ENCODE measurements around the gene UVSSA. TPM values are rescaled to one million over a fixed set of nuclear protein-coding genes. Genes with fewer than 3 reads are reported as not detected.

Gene UVSSA
- total RNA-seq, 1 experiment from 2014 or later: 40.4 TPM

- TF ChIP-seq ZNF281 (CRISPR knock-in tag; IDR thresholded peaks at IDR 0.05) (peak; percentile 100), ZNF121 (CRISPR knock-in tag; IDR thresholded peaks at IDR 0.05) (peak; percentile 100), FOXJ3 (CRISPR knock-in tag; IDR thresholded peaks at IDR 0.05; ENCODE audit: borderline replicate concordance) (peak; percentile 100), NR3C1 (CRISPR knock-in tag; conservative IDR thresholded peaks at IDR 0.05; ENCODE audit: low read depth) (peak; percentile 100), NR2C2 (CRISPR knock-in tag; IDR thresholded peaks at IDR 0.05) (peak; percentile 99), IRF2 (CRISPR knock-in tag; IDR thresholded peaks at IDR 0.05; ENCODE audit: borderline replicate concordance, low read depth) (peak; percentile 100), USF2 (CRISPR knock-in tag; IDR thresholded peaks at IDR 0.05) (peak; percentile 87), FOXP1 (CRISPR knock-in tag; IDR thresholded peaks at IDR 0.05; ENCODE audit: borderline replicate concordance) (peak; percentile 100), TP53 (CRISPR knock-in tag; IDR thresholded peaks at IDR 0.05) (peak; percentile 100), NR1H2 (CRISPR knock-in tag; IDR thresholded peaks at IDR 0.05) (peak; percentile 100), CBFB (CRISPR knock-in tag; IDR thresholded peaks at IDR 0.05; ENCODE audit: low read depth) (peak; percentile 100), ZNF416 (CRISPR knock-in tag; IDR thresholded peaks at IDR 0.05) (peak; percentile 96), PRRX2 (CRISPR knock-in tag; IDR thresholded peaks at IDR 0.05) (peak; percentile 99), ERG (CRISPR knock-in tag; IDR thresholded peaks at IDR 0.05) (peak; percentile 99), SOX15 (CRISPR knock-in tag; IDR thresholded peaks at IDR 0.05) (no peak)
- TF ChIP-seq, protein P1, sequence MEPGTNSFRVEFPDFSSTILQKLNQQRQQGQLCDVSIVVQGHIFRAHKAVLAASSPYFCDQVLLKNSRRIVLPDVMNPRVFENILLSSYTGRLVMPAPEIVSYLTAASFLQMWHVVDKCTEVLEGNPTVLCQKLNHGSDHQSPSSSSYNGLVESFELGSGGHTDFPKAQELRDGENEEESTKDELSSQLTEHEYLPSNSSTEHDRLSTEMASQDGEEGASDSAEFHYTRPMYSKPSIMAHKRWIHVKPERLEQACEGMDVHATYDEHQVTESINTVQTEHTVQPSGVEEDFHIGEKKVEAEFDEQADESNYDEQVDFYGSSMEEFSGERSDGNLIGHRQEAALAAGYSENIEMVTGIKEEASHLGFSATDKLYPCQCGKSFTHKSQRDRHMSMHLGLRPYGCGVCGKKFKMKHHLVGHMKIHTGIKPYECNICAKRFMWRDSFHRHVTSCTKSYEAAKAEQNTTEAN (CRISPR knock-in tag; IDR thresholded peaks at IDR 0.05): peak; percentile 100
- TF ChIP-seq, protein P2, sequence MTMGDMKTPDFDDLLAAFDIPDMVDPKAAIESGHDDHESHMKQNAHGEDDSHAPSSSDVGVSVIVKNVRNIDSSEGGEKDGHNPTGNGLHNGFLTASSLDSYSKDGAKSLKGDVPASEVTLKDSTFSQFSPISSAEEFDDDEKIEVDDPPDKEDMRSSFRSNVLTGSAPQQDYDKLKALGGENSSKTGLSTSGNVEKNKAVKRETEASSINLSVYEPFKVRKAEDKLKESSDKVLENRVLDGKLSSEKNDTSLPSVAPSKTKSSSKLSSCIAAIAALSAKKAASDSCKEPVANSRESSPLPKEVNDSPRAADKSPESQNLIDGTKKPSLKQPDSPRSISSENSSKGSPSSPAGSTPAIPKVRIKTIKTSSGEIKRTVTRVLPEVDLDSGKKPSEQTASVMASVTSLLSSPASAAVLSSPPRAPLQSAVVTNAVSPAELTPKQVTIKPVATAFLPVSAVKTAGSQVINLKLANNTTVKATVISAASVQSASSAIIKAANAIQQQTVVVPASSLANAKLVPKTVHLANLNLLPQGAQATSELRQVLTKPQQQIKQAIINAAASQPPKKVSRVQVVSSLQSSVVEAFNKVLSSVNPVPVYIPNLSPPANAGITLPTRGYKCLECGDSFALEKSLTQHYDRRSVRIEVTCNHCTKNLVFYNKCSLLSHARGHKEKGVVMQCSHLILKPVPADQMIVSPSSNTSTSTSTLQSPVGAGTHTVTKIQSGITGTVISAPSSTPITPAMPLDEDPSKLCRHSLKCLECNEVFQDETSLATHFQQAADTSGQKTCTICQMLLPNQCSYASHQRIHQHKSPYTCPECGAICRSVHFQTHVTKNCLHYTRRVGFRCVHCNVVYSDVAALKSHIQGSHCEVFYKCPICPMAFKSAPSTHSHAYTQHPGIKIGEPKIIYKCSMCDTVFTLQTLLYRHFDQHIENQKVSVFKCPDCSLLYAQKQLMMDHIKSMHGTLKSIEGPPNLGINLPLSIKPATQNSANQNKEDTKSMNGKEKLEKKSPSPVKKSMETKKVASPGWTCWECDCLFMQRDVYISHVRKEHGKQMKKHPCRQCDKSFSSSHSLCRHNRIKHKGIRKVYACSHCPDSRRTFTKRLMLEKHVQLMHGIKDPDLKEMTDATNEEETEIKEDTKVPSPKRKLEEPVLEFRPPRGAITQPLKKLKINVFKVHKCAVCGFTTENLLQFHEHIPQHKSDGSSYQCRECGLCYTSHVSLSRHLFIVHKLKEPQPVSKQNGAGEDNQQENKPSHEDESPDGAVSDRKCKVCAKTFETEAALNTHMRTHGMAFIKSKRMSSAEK (CRISPR knock-in tag; IDR thresholded peaks at IDR 0.05; ENCODE audit: borderline replicate concordance): peak; percentile 82; the same call in 1 of the 2 replicates
- TF ChIP-seq, protein P3, sequence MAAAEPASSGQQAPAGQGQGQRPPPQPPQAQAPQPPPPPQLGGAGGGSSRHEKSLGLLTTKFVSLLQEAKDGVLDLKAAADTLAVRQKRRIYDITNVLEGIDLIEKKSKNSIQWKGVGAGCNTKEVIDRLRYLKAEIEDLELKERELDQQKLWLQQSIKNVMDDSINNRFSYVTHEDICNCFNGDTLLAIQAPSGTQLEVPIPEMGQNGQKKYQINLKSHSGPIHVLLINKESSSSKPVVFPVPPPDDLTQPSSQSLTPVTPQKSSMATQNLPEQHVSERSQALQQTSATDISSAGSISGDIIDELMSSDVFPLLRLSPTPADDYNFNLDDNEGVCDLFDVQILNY (CRISPR knock-in tag; IDR thresholded peaks at IDR 0.05): peak; percentile 100
- TF ChIP-seq, protein P4, sequence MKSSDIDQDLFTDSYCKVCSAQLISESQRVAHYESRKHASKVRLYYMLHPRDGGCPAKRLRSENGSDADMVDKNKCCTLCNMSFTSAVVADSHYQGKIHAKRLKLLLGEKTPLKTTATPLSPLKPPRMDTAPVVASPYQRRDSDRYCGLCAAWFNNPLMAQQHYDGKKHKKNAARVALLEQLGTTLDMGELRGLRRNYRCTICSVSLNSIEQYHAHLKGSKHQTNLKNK (CRISPR knock-in tag; IDR thresholded peaks at IDR 0.05): no peak
- TF ChIP-seq, protein P5, sequence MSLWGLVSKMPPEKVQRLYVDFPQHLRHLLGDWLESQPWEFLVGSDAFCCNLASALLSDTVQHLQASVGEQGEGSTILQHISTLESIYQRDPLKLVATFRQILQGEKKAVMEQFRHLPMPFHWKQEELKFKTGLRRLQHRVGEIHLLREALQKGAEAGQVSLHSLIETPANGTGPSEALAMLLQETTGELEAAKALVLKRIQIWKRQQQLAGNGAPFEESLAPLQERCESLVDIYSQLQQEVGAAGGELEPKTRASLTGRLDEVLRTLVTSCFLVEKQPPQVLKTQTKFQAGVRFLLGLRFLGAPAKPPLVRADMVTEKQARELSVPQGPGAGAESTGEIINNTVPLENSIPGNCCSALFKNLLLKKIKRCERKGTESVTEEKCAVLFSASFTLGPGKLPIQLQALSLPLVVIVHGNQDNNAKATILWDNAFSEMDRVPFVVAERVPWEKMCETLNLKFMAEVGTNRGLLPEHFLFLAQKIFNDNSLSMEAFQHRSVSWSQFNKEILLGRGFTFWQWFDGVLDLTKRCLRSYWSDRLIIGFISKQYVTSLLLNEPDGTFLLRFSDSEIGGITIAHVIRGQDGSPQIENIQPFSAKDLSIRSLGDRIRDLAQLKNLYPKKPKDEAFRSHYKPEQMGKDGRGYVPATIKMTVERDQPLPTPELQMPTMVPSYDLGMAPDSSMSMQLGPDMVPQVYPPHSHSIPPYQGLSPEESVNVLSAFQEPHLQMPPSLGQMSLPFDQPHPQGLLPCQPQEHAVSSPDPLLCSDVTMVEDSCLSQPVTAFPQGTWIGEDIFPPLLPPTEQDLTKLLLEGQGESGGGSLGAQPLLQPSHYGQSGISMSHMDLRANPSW (CRISPR knock-in tag; conservative IDR thresholded peaks at IDR 0.05; ENCODE audit: low read depth): peak; percentile 100
- TF ChIP-seq, protein P6, sequence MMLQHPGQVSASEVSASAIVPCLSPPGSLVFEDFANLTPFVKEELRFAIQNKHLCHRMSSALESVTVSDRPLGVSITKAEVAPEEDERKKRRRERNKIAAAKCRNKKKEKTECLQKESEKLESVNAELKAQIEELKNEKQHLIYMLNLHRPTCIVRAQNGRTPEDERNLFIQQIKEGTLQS (CRISPR knock-in tag; conservative IDR thresholded peaks at IDR 0.05): peak; percentile 100
Observed at GRCh38 chr4:1410491-1411325, 63.7 kb downstream of the UVSSA start (continued).
